ENCODE results near the gene SPPL2B. TPM values are rescaled to one million over a fixed set of nuclear protein-coding genes. Genes with fewer than 3 reads are reported as not detected.
A peak's percentile ranks its signal among the peaks of the same experiment; 100 is the strongest.
"Not testable (repeated sequence)": the region's sequence is repeated elsewhere in the genome, so short reads cannot be mapped to it uniquely, and the experiment has no call there.

The SPPL2B gene, protein sequence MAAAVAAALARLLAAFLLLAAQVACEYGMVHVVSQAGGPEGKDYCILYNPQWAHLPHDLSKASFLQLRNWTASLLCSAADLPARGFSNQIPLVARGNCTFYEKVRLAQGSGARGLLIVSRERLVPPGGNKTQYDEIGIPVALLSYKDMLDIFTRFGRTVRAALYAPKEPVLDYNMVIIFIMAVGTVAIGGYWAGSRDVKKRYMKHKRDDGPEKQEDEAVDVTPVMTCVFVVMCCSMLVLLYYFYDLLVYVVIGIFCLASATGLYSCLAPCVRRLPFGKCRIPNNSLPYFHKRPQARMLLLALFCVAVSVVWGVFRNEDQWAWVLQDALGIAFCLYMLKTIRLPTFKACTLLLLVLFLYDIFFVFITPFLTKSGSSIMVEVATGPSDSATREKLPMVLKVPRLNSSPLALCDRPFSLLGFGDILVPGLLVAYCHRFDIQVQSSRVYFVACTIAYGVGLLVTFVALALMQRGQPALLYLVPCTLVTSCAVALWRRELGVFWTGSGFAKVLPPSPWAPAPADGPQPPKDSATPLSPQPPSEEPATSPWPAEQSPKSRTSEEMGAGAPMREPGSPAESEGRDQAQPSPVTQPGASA
- polyA plus RNA-seq (ENCODE audit: insufficient read length in 10 of 10), result 10 to 100 TPM; 18.7 to 52.0 (median 35.8) TPM
- long read RNA-seq, donor 1, partial matches to known transcripts, result 0 of 4 reads
- long read RNA-seq, donor 1, other reads (novel, unspliced or antisense), result 0 of 4 reads
- long read RNA-seq, donor 2, partial matches to known transcripts, result 0 of 3 reads
- long read RNA-seq, donor 2, other reads (novel, unspliced or antisense), result 0 of 3 reads
- long read RNA-seq, donor 3, partial matches to known transcripts, result 0 of 1 reads
- long read RNA-seq, donor 3, other reads (novel, unspliced or antisense), result 0 of 1 reads
- long read RNA-seq, donor 4, partial matches to known transcripts, result 0 of 1 reads
- long read RNA-seq, donor 4, other reads (novel, unspliced or antisense), result 0 of 1 reads
- long read RNA-seq, donor 5, partial matches to known transcripts, result 0 of 2 reads
- long read RNA-seq, donor 5, other reads (novel, unspliced or antisense), result 0 of 2 reads
- long read RNA-seq, donor 6, partial matches to known transcripts, result 0 of 1 reads
- long read RNA-seq, donor 6, other reads (novel, unspliced or antisense), result 0 of 1 reads
- long read RNA-seq, donor 7, partial matches to known transcripts, result 0 of 5 reads
- long read RNA-seq, donor 7, other reads (novel, unspliced or antisense), result 0 of 5 reads
- long read RNA-seq, donor 8, partial matches to known transcripts, result 5 of 6 reads
- long read RNA-seq, donor 8, other reads (novel, unspliced or antisense), result 0 of 6 reads
- long read RNA-seq, donor 9, result 0 reads

DNA sequence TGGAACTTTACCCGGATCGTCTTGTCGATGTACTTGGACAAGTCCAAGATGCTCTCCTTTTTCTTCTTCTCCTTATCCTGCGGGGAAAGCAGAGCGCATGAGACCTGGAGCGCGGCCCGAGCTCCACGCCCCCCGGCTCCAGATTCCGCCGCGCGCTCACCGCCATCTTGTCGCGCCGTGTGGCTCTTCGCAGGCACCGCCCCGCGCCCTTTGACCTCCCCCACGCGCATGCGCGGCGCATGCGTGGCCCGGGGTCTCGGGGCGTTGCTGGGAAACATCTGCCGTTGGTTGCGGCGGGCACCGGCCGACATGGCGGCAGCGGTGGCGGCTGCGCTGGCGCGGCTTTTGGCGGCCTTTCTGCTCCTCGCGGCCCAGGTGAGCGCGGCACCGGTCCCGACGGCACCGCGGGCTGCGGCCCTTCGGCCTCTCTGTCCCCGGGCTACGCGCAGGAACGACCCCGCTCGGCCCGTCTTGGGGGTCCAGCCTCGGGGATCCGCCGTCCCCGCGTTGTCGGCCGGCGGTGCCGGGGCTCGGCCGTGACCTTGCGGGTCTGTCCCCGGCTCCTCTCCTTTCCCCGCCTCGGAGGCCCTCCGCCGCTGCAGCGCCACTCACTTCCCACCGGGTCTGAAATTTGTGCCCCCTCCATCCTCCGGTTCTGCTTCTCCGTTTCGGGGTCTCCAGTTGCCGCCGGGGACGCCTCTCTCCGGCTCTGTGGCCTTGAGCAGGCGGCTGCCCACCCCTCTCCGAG lies at the start of gene SPPL2B, which contains the start of gene LSM7:
Gene SPPL2B, plus strand, starts transcription at position 284 of the 748 bp plus-strand sequence. Its CDS starts 26 bp downstream, at position 310.
Gene LSM7, minus strand, starts transcription at position 186 of the 748 bp plus-strand sequence. Its CDS starts 20 bp downstream, at position 166.
- DNase-seq, result peak; percentile 90 to 97 (median 96)

- no peak for DNase-seq
Observed at GRCh38 chr19:2280633-2281264, 47.7 kb upstream of the SPPL2B start.

- not testable (repeated sequence) for DNase-seq
Observed at GRCh38 chr19:2281265-2282061, 47.0 kb upstream of the SPPL2B start.

GRCh38 chr19:2282062-2282861 lies 46.2 kb upstream of the SPPL2B start, which contains the start of gene PEAK3:
TSS of gene PEAK3 (minus strand) at chr19:2282175. CDS start at chr19:2280931, 1,244 bp downstream.
- DNase-seq, result peak in 1 of 3 donors; percentile 84

DNA sequence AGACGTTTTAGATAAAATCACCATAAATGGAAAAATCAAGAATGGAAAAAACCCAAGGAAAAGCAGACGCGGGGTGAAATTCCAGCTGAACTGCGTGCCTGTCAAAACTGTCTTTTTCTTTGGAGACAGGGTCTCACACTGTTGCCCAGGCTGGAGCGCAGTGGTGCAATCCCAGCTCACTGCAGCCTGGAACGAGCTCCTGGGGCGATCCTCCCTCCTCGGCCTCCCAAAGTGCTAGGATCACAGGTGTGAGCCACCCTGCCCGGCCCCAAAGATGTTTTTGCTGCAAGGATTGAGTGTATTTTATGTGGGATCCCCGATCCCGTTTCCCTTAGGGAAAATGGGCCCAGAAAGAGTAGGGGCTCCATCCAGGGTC lies 45.6 kb upstream of the SPPL2B start:
- DNase-seq, result no peak

- DNase-seq, result no peak
Observed at GRCh38 chr19:2283835-2284507, 44.5 kb upstream of the SPPL2B start.

GRCh38 chr19:2286402-2287140 lies 41.9 kb upstream of the SPPL2B start:
- DNase-seq, result no peak

DNA sequence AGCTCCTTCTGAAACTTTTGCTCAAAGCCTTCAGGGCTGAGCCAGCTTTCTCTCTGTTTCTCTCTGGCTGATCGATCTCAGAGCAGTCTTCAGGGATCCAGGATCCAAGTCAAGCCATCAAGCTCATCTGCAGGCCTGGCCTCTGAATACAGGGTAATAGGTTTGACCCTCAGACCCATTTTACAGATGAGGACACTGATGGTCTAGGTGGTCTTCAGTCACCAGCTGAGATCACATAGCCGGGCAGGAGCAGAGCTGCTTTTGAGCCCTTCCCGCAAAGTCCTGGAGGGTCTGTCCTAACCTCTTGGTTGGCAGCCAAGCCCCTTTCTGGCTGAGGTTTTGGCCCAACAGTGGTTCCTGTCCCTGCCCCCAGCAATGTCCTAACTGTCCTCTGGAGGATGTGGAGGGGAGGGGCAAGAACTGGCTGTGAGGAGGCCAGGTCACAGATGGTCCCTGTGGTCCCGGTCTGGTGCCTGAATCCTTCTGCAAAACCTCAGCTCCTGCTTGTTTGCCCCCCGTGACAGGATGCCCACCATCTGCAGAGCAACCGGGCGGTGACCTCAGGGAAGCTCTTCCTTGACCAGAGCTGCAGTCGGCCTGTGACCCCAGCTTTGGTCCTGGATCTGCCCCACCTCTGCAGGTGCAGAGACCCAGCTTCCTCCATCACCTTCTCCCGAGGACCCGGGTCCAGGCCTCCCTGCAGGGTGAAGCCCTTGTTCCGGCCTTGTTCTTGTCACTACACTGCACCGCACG lies 40.7 kb upstream of the SPPL2B start:
- DNase-seq, result no peak

DNA sequence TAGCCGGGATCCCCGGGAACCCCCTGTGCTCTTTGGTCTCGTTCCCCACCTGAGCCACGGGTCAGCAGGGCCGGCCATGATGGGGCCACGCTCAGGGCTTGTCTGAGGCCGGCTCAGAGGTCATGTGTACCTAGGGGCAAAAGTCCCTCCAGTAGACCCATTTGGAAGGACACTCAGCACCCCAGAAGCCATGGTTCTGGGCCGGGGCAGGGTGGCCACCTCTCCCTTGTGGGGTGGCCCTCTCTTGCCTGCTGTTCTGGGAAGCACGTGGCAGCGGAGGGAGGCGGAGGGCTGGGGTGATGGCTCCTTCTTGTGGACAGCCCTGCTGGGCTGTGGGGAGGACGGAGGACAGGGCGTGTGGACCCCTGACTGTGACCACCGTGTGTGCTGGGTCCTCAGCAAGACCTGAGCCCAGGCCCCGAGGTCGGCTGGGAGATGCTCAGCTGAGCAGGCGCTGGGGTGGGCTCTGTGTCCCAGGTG lies 40.1 kb upstream of the SPPL2B start:
- DNase-seq, result no peak

DNA sequence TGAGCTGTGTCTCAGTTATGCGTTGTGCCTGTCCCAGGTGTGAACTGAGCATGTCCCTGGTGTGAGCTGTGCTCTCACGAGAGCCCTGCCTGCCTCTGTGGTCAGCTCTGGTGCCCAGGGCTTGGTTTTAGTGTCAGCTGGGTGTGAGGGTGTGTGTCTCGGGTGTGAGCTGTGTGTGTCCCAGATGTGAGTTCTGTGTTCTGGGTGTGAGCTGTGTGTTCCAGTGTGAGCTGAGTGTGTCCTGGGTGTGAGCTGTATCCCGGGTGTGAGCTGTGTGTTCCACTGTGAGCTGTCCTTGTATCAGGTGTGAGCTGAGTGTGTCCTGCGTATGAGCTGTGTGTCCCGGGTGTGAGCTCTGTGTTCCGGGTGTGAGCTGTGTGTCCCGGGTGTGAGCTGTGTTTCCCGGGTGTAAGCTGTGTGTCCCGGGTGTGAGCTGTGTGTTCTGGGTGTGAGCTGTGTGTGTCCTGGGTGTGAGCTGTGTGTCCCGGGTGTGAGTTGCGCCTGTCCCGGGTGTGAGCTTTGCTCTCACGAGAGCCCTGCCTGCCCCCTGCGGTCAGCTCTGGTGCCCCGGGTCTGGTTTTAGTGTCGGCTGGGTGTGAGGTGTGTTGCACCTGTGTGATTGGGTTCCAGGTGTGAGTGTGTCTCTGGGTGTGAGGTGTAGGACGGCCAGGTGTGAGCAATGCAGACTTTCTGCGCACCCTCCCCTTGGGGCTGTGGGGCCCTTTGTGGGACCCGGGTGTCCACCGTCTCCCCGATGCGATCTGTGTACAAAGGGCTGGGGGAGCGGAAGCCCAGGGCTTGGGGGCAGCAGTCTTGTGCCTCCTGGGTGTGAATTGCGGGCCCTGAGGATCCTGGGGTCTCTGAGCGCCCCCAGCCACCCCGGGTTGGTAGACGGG lies 39.4 kb upstream of the SPPL2B start:
- no peak for DNase-seq

DNA sequence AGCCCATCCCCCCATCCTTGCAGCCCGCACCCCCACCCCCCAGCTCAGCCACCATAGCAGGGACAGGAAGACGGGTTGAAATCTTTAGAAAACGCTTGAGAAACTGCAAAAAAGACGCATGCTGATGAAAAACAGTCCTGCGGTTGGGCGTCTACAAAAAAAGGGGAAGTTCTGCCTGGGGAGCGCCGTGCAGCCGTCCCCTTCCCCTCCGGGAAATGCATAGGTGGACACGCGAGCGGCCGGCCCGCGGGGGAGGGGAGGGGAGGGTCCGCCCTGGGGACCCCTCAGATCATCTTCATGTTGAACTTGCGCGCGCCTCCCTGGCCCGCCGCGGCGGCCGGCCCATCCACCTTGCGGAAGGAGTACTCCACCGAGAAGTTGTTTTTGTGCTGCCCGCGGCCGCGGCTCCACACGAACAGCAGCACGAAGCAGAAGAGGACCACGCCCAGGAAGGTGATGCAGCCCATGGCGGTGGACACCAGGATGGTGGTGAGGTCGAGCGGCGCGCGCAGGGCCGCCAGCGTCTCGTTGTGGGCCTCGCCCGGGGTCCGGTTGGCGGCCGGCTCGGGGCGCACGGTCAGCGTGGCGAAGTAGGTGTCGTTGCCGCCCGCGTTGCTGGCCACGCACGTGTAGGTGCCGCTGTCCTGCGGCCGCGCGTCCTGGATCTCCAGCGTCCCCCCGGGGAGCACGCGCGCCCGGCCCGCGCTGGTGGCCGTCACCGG lies 38.6 kb upstream of the SPPL2B start:
- peak in 1 of 3 donors; percentile 53 for DNase-seq

- DNase-seq, result no peak
Observed at GRCh38 chr19:2290441-2291184, 37.9 kb upstream of the SPPL2B start.

DNA sequence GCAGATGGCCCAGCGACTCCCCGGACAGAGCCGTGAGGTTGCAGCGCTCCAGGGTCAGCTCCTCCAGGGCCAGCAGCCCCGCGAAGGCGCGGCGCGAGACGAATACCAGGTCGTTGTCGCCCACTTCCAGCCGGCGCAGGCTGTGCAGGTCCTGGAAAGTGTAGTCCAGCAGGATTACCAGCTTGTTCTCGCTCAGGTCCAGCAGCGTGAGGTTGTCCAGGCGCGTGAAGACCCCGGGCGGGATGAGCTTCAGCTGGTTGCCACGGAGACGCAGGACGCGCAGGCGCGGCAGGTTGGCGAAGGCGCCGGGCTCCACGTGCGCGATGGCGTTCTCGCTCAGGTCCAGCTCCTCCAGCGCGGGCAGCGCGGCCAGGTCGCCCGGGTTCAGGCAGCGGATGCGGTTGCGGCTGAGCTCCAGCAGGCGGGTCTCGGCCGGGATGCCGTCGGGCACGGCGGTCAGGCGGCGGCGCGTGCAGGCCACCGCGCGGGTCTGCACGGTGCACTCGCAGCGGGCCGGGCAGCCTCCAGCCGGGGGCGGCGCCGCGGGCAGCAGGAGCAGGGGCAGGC lies 37.2 kb upstream of the SPPL2B start:
- DNase-seq, result peak in 1 of 3 donors; percentile 56
